ENCODE results near the gene RESP18.

The RESP18 gene

DNA sequence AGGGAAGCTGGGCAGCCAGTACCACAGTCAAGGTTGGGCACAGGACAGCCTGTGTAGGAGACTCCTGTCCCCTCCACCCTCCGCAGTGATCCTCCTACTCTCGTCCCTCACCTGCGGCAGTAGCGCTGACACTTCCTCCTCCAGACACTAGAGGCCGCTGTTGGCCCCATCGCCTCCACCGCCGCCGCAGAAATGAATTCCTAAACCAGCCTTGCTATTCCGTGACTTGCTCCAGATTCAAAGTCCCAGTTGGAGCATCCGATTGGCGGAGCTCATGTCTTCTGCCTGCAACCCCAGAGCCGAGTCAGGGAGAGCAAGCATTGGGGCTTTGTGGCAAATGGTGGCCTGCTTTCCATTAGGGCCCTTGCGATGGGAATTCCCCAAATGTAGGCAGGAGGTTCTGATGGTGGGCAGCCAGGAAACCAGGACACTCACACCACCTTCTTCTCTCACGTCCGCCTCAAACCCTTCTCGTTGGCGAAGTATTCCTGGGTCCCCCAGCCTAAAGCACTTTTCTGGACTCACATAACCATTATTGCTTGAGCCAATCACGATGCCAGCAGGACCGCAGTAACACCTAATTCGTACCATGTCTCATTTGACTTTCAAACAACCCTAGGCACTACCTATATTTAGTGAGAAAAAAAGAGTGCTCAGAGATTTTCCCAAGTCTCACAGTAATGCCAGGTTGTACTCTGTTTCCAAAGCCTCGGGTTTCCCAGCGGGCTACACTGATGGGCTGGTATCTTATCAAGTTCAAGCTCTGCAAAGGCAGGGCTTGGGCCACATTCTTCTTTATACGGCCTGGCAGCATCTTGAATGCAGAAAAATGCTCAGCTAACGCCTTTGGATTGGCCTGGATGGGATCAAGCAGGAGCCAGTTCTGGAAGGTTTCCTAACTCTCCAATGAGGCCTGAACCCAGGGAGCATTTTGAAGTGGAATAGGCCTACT lies 54.6 kb downstream of the RESP18 start:
- DNase-seq (ENCODE audit: low read depth in 3 of 3), result peak; percentile 54 to 61 (median 60)
